Stimulated activated CD8-positive, alpha-beta memory T cell treated with anti-CD3 and anti-CD28 coated beads, Interleukin-7, amount 100 ng/mL, for 48 hours (primary cell): ENCODE measurements around the gene SLC37A1.

Experiments
- DNase-seq, 2 donors: peaks; one replicate each; pipeline ENCODE4 v3.0.0-alpha.2; 2020; ENCODE audit warnings: low read depth in 1 of 2; ENCODE audit errors: extremely low read depth in 1 of 2

The SLC37A1 gene

DNA sequence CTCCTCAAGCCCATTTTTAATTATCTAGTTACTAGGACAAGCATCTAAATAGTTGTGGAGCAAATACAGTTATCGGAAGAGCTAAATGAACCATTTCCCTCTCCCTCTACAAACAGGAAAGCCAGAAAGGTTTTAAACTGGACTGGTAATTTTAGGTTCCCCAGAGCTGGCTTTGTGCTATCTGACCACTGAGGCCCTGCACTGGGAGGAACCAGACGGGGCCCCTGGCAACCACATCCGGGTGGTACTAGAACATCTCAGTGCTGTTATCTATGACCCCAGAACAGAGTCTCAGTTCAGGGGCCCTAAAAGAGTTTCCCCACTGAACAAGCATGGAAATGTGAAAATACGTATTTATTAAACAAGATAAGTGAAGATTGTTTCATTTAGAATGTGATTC, 9.9 kb upstream of the SLC37A1 start:
- no peak for DNase-seq

DNA sequence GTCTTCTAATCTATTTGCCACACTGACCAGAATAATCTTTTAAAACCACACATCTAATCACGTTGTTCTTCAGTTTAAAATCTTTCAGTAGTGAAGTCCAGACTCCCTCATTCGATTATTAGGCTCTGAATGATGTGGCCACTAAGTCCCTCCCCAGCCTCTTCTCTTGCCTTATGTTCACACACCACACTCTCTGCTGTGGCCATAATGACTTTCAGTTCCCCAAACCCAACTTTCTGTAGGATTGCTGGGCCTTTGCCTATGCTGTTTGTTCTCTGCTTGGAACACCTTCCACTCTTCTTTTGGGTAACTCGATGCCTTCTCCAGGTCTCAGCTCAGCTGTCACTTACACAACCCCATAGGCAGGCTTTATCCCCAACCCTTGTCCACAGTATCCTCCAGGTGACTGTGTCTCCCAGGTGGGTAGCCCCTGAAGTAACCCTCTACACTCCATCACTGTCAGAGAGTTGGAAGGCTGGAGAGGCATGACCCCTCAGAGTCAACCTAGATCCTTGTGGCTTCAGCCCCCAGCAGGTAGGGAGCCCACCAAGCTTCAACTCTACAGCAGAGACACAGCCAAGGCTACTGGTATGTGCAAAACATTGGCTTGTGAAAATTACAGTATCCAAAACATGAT, 8.4 kb upstream of the SLC37A1 start:
- no peak for DNase-seq

DNA sequence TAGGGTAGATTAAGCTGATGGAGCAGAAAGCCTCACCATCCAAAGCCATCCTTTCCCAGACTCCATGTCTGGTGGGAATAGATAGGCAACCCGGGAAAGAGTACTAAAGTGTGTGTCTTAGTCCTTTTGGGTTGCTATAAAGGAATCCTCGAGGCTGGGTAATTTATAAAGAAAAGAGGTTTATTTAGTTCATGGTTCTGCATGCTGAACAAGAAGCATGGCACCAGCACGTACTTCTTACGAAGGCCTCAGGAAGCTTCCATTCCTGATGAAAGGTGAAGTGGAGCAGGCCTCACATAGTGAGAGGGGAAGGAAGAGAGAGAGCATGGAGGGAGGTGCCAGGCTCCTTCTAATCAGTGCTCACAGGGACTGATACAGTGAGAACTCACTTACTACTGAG, 6.2 kb upstream of the SLC37A1 start:
- no peak for DNase-seq

DNA sequence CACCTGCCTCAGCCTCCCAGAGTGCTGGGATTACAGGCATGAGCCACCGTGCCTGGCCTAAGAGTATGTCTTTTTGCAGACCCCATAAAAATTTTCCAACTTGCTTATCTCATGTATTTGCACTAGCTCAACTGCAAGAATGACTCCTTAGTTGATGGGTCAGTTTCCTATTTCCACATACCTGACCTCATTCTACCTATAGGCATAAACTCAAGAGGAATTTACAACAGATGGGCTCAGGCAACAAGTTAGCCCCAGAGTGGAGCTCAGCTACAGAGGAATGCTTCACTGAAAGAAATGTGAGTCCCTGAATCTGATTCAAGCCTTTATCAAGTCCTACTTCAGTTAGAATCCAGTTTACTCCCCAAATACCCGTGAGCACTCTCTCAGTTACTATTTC, 5.3 kb upstream of the SLC37A1 start:
- no peak for DNase-seq

DNA sequence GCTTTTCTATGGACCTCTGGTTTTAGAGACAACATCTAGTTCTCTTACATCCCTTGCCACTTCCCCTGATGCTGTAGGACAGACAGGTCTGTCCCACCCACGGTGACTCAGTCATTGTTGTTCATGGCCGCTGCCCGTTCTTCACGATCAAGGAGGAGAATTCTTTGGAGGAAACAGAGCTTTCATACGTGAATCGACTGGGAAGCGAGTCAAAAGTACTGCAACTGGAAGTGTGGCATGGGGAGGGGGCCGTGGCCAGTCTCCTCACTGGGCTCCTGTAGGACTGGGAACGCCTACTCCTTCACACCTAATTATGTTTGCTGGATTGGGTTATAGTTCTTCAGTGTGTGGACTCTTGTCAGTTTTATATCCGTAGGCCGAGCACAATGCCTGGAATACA, 4.4 kb upstream of the SLC37A1 start:
- DNase-seq, result no peak

DNA sequence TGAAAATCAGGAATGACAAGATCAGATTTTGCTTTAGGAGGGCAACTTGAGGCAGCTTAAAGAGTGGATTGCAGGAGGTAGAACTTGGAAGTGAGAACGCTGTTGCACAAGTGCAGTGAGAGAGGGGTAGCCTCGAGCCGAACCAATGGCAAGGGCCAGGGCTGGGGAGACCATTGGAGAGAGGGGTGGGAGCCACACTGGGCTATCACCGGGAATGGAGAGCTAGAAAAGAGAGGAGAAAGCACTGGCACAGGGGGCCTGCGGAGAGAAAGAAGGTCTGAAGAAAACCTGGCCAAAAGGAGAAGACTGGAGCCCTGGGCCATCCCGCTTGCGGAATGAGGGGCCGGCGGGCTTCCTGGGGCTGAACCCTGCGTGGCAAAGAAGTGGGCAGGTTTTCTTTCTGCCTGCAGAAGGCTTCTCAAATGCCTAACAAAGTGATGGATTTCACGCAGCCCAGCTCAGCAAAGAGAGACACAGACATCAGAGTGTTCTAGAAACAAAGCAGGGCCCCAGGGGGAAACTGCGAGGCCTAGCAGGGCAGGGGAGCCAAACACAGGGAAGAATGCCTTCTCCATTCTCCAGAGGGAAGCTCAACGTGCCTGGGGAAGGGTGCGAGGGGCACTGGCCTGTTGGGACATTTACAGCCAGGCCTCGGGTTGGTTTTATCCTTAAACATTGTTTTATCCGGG, 1.2 kb upstream of the SLC37A1 start:
- no peak for DNase-seq

DNA sequence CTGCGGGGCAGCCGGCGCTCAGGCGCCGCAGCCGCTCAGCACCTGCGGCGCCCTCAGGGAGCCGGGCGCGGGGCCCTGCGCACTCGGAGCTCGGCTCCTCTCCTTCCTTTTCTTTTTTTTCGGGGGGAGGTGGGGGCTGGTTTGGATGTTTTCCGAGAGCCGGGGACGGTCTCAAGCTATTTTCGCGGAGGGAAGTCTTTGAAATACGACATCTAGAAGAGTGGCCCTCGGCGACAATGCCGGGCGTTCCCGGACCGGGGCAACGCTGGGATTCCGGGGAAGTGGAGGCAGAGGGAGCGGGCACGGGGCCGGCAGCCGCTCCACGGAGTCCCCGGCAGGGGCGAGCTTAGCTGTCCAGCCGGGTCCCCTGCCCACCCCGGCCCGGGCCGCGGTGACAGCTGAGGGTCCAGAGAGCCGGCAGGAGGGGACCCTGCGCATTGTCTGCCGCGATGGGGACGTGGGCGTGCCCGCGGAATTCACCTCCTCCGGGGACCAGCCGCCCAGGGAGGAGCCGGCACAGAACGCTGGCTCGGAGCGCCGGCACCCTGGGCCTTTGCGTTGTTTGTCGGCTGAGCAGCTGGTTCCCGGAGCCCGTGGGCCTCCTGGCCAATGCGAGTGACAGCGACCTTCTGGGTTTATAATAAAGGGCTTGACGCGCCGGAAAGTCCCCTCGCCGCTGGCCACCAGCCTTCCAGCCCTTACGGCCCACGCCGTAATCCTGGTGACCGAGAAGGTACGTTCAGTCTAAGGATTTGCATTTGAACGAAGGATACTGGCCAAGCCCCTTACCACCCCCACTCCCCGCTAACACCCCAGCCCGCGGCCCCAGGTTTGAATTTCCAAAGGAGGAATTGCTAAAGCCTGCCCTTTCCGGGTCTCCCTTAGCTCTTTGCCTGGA, 582 bp downstream of the SLC37A1 start:
- no peak for DNase-seq

DNA sequence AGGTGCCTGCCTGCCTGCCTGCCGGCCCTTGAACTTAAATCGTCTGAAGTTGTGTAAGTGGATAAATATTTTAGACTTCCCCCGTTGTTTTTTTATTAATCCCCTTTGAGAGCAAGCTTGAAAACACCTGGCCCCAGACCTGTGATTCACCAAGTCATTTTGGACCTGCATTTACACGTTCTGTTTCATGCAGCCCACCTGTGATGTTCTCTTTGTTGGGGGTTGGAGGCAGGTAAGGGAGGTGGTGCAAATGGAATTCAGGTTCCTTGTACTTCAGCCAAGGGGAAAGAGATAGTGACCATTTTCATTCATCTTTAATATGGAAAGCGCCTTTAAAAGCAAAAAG, 1.2 kb downstream of the SLC37A1 start:
- no peak for DNase-seq

DNA sequence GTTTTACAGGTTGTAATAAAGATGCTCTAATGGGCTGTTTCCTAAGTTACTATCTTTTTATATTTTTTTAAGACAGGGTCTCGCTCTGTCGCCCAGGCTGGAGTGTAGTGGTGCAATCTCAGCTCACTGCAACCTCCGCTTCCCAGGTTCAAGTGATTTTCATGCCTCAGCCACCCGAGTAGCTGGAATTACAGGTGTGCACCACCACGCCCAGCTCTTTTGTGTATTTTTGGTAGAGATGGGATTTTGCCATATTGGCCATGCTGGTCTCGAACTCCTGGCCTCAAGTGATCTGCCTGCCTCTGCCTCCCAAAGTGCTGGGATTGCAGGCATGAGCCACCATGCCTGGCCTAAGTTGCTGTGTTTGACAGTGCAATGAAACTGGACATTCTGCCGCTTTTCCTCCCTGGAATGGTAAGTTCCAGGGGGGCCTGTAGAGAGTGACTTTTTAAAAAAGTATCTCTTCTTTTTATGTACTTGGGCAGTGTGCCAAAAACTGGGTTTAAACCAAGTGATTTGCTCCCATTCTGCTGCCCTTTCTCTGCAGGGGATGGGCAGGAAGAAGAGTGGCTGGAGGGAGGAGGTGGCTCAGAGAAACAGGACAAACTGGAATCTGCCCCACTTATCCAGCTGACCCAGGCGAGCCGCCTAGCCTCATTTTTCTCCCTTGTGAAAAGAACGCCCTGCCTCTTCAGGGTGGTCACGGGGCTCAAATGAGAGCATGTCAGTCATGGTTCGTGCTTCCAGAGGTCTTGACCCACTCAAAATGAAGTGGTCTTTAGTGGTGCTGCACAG, 2.3 kb downstream of the SLC37A1 start:
- DNase-seq, result no peak

DNA sequence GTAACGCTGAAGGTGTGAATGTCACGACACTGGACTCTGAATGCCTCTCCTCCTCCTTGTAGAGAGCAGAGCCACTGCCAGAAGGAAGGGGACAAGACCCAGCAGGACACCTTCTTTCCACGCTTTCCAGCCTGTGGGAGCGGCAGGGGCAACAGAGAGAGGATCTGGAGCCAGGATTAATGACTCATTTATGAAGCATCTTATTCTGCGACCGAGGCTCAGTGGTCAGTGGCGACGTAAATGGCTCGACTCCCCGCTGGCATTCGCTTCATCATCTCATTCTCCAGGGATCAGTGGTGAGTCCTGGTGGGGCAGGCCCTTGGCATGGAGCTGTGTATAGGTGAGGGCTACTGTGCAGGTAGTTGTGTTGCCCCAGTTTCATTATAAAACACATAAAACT, 4.6 kb downstream of the SLC37A1 start:
- no peak for DNase-seq

DNA sequence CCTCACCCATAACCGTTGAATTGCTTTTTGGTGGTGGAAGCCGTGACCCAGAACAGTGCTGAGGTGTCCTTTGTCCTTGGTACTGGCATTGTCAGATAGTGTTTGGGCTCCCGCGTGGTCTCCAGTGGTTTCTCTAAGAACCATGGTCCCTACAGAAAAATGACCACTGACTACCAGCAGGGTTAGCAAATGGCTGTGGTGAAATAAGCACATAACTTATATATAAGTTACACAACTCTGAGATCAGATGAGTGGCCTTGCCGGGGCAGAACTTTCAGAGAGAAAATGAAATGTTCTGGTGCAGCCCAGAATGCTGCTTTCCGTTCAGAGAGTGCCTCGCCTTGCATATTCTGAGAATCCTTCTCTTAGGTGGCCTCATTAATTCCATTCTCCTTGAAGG, 5.0 kb downstream of the SLC37A1 start:
- no peak for DNase-seq

DNA sequence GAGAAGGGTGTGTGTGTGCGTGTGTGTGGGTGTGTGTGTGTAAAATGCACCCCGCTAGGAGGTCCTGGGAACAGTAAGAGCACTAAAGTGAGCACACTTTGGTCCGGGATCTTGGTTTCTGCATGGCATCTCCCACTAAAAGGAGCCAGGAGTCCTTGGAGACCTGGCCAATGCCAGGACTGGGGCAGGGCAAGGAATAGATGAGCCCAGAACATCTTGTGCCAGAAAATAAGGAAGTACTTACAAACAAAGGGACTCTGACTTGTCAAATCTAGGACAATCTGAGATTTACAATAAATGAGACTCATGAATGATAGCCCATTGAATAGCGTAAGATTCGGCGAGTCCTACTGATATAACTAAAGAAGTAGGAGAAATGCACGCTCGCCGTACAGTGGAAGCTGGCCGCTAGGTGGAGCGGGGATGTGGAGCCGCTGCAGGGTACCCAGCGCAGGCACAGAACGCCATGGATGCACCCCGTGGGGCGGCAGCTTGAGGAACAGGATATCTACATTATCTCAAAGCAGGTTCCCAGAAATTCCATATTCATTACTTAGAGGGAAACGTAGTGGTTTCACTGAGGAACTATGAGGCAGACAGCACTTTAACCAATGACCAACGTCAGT, 7.1 kb downstream of the SLC37A1 start:
- DNase-seq, result no peak

DNA sequence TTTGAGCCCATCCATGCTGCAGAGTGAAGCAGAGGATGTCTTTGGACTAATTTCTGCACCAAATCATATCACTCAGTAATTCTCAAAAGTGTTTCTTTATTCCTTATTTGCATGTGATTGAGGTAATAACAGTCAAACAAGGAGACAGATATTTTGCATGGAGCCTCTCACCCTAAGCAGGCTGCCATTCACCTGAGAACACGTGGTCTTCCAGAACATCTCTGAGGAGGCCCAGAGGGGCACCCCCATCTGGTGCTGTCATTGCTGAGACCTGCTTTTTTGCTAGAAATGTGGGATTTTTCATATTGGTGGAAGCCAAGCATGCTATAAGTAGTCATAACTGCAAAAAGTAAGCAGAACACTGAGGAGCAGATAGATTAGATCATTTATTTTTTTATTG, 7.7 kb downstream of the SLC37A1 start:
- no peak for DNase-seq

DNA sequence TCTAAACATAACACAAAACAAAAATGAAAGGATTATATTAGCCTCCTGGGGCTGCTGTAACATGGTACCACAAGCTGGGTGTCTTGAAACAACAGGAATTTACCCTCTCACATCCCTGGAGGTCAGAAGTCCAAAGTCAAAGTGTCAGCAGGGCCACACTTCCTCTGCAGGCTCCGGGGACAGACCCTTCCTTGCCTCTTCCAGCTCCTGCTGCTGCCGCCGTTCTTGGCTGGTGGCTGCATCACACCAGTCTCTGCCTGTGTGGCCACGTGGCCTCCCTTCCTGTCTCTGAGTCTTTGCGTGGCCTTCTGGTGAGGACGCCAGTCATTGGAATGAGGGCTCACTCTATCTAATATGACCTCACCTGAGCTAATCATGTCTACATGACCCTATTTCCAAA, 8.2 kb downstream of the SLC37A1 start:
- DNase-seq, result no peak

DNA sequence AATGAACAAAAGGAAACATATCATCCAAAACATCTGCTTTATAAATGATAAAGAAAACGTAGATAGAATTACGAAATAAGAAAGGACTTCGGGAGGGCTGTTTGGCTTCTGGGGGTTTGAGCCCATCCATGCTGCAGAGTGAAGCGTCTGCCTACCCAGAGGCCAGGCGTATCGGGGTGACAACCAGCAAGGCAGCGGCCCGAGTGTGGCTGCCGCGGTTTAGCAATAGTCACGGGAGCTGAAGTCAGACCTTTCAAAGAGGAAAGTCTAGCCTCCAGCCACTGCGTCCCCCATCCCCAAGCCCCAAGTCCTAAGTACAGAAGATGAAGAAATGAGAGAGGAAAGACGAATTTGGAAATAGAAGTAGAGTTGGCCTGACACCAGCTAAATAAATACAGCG, 8.6 kb downstream of the SLC37A1 start:
- DNase-seq, result no peak

DNA sequence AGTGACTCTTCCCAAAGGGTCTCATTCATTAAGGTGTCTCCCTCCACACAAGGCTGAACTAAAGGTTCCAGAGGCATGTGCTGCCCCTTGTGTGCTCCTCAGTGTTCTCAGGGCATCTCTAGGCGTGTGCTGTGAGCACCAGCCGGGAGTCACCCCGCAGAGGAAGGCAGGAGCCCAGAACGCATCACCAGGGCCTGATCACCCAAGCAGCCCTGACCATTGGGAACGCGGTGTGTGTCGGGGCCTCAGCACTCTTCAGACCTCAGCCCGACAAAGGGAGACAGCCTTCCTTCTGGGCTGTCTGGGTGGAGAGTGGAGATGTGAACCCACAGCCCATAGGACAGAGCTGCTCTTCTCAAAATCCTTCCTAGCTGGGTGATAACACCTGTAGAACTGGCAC, 9.1 kb downstream of the SLC37A1 start:
- DNase-seq, result no peak

DNA sequence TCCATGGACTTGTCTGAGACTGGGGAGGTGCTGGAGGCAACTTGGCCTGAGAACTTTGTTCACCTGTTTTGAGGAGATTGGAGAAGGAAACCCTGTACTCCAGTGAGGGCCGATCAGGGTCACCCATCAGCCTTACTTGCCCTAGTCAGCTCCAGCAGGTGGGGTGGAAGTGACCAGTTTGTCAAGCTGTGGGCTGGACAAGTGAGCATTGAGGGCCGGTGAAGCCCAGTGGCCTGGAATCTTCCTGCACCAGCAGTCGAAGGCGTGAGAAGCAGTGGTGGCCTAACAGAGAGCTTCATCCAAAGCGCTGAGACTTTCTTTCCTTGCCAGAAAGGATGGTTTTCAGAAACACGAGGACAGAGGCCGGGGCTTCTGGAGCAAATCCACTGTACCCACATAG, 9.6 kb downstream of the SLC37A1 start:
- DNase-seq, result no peak

DNA sequence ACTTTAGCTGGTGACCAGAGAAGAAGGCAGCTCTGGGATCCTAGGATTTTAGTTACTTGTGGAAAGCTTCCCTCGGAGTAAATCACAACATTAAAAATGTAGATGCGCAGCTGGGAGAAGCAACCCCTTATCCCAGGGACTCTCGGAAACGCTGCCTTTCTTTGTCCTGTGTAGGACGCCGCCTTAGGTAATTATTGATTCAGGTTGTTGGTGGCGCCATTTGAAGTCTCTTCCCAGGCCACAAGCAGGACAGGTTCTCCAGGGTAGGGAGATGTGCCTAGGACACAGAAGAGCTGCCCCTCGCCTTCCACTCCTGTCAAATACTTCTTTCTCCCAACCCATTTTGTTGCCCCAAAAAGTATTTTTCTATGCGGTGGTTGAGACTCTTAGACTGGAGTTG, 10.3 kb downstream of the SLC37A1 start:
- DNase-seq, result no peak

DNA sequence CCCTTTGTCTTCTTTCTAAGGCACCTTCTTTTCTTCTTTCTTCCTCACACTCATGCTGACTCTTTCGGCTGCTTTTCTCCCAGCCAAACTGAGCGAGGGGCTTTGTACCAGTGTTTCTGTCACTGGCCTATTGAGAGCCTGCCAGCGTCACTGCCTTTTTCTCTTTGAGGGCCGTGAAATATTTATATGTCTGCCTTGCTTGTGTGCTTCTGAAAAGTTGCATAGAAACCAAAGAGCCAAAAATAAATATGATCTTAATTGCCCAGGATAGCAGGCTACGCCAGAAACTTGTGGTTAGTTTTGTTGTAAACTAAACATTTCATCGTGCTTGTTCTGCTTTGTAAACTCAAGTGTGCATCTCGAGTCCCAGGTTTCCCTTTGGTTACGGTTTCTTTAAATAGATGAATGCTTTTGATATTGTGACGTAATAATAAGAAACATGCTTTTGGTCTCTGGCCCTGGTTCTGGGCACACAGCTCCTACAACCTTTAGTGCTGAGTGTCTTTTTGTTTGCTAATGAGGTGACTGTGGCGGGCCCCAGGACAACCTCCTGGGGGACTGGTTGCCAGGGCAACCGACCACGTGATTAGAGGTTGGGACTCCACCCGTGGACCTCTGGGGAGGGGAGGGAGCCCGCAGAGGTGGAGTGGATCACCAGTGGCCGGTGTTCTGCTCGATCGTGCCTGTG, 10.8 kb downstream of the SLC37A1 start:
- no peak for DNase-seq

DNA sequence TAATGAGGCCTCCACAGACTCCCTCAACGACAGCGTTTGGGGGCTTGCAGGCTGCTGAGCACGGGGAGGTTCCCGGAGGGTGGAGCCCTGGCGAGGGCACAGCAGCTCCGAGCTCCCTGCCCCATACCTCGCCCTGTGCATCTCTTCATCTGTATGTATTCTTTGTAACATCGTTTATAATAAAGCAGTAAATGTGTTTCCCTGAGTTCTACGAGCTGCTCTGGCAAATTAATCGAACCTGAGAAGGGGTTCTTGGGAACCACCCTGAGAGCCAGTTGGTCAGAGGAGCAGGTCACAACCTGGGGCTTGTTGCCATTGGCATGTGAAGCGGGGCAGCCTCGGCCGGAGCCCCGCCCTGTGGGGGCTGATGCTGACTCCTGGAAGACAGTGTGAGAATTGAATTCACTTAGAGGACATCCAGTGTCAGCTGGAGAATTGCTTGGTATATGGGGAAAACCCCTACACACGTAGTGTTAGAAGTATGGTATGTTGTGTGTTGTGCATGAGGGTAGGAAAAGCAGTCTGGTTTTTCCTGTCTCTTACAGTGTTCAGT, 11.5 kb downstream of the SLC37A1 start:
- DNase-seq, result no peak
